DND-41 (cell line): ENCODE data around the gene NOSTRIN.

ENCODE experiments used
- CTCF ChIP-seq: IDR thresholded peaks from 2 replicates; pipeline ENCODE4 v1.5.1; 2012; ENCODE audit warnings: borderline replicate concordance, low read length, moderate library complexity, mild to moderate bottlenecking; ENCODE audit not compliant: poor library complexity, severe bottlenecking; ENCODE audit errors: extremely low read depth
- EZH2 ChIP-seq: IDR thresholded peaks from 3 replicates; pipeline ENCODE4 v1.6.1; 2012; ENCODE audit warnings: borderline replicate concordance, low read depth, mild to moderate bottlenecking, moderate library complexity, low read length, inconsistent platforms; ENCODE audit not compliant: severe bottlenecking

GRCh38 chr2:168913495-168913894 lies 111.1 kb downstream of the NOSTRIN start:
- TF ChIP-seq CTCF (no peak), EZH2 (no peak)
